ENCODE results near the gene SERGEF.

GRCh38 chr11:17788084-17788483 lies 224.8 kb downstream of the SERGEF start:
- TF ChIP-seq CTCF (IDR thresholded peaks at IDR 0.05) (no peak), POLR2A (IDR thresholded peaks at IDR 0.05) (no peak)
